H9 (cell line): ENCODE data around the gene PTGIR. TPM values are rescaled to one million over a fixed set of nuclear protein-coding genes. Genes with fewer than 3 reads are reported as not detected.

Experiments
- DNase-seq: peaks from one replicate; pipeline ENCODE4 v3.0.0-alpha.2; 2017
- H2AFZ ChIP-seq: one replicate; pipeline ENCODE4 v1.6.1; 2013; ENCODE audit warnings: mild to moderate bottlenecking, low read length, control low read depth, moderate library complexity
- H2AK5ac ChIP-seq: 2 replicates; pipeline ENCODE4 v1.6.1; 2013; ENCODE audit warnings: low read length, control low read depth, mixed read lengths; ENCODE audit not compliant: insufficient read length
- H2BK120ac ChIP-seq: one replicate; pipeline ENCODE4 v1.6.1; 2013; ENCODE audit warnings: low read depth, mild to moderate bottlenecking, low read length, control low read depth, inconsistent platforms; ENCODE audit not compliant: poor library complexity, severe bottlenecking
- H2BK12ac ChIP-seq: 2 replicates; pipeline ENCODE4 v1.6.1; 2013; ENCODE audit warnings: low read length, control low read depth, mixed read lengths, low read depth; ENCODE audit not compliant: insufficient read length
- H2BK15ac ChIP-seq: 2 replicates; pipeline ENCODE4 v1.6.1; 2013; ENCODE audit warnings: low read depth, low read length, control low read depth
- H2BK20ac ChIP-seq: one replicate; pipeline ENCODE4 v1.6.1; 2013; ENCODE audit warnings: low read depth, mild to moderate bottlenecking, low read length, control low read depth, inconsistent platforms; ENCODE audit not compliant: poor library complexity, severe bottlenecking
- H2BK5ac ChIP-seq: 2 replicates; pipeline ENCODE4 v1.6.1; 2013; ENCODE audit warnings: low read length, control low read depth, mixed read lengths; ENCODE audit not compliant: insufficient read length
- H3K14ac ChIP-seq: 2 replicates; pipeline ENCODE4 v1.6.1; 2013; ENCODE audit warnings: low read length, control low read depth; ENCODE audit not compliant: insufficient read depth
- H3K18ac ChIP-seq: 2 replicates; pipeline ENCODE4 v1.6.1; 2013; ENCODE audit warnings: low read depth, mild to moderate bottlenecking, mixed read lengths, low read length, control low read depth; ENCODE audit not compliant: insufficient read length
- H3K23ac ChIP-seq: 2 replicates; pipeline ENCODE4 v1.6.1; 2013; ENCODE audit warnings: low read length, control low read depth, mixed read lengths, low read depth; ENCODE audit not compliant: insufficient read length
- H3K23me2 ChIP-seq: 2 replicates; pipeline ENCODE4 v1.6.1; 2013; ENCODE audit warnings: low read depth, mild to moderate bottlenecking, mixed read lengths, low read length, control low read depth; ENCODE audit not compliant: insufficient read length, poor library complexity, severe bottlenecking
- H3K27ac ChIP-seq: 2 replicates; pipeline ENCODE4 v1.5.1; 2013; ENCODE audit warnings: low read length, control low read depth, mixed read lengths, low read depth; ENCODE audit not compliant: insufficient read length
- H3K27me3 ChIP-seq: 2 replicates; pipeline ENCODE4 v1.6.1; 2013; ENCODE audit warnings: low read length, control low read depth, inconsistent platforms; ENCODE audit not compliant: insufficient read depth
- H3K4ac ChIP-seq: 2 replicates; pipeline ENCODE4 v1.6.1; 2013; ENCODE audit warnings: low read depth, mild to moderate bottlenecking, control low read depth, inconsistent platforms, low read length, moderate library complexity
- H3K4me1 ChIP-seq: 2 replicates; pipeline ENCODE4 v1.6.1; 2013; ENCODE audit warnings: low read length, control low read depth, inconsistent platforms; ENCODE audit not compliant: insufficient read depth
- H3K4me2 ChIP-seq: 2 replicates; pipeline ENCODE4 v1.6.1; 2013; ENCODE audit warnings: low read length, control low read depth, mixed read lengths; ENCODE audit not compliant: insufficient read length, insufficient read depth
- H3K56ac ChIP-seq: 2 replicates; pipeline ENCODE4 v1.6.1; 2013; ENCODE audit warnings: low read depth, mild to moderate bottlenecking, mixed read lengths, low read length, control low read depth; ENCODE audit not compliant: insufficient read length
- H3K79me1 ChIP-seq: 2 replicates; pipeline ENCODE4 v1.6.1; 2013; ENCODE audit warnings: low read depth, mild to moderate bottlenecking, moderate library complexity, low read length, control low read depth, inconsistent platforms; ENCODE audit not compliant: insufficient read depth, poor library complexity, severe bottlenecking
- H3K79me2 ChIP-seq: 2 replicates; pipeline ENCODE4 v1.6.1; 2013; ENCODE audit warnings: low read length, control low read depth, inconsistent platforms; ENCODE audit not compliant: insufficient read depth
- H3K9ac ChIP-seq: 2 replicates; pipeline ENCODE4 v1.6.1; 2013; ENCODE audit warnings: low read length, control low read depth, mixed read lengths; ENCODE audit not compliant: insufficient read length; ENCODE audit errors: extremely low read depth
- H3K9me3 ChIP-seq: one replicate; pipeline ENCODE4 v1.6.1; 2013; ENCODE audit warnings: low read depth, low read length, inconsistent platforms; ENCODE audit not compliant: control insufficient read depth
- H3T11ph ChIP-seq: one replicate; pipeline ENCODE4 v1.6.1; 2013; ENCODE audit warnings: mild to moderate bottlenecking, low read length, control low read depth, inconsistent platforms
- H4K20me1 ChIP-seq: one replicate; pipeline ENCODE4 v1.6.1; 2013; ENCODE audit not compliant: control insufficient read depth, insufficient read length, insufficient read depth
- H4K5ac ChIP-seq: 2 replicates; pipeline ENCODE4 v1.6.1; 2013; ENCODE audit warnings: low read depth, mild to moderate bottlenecking, mixed read lengths, low read length, control low read depth; ENCODE audit not compliant: insufficient read length
- H4K8ac ChIP-seq: replicated peaks from 2 replicates; pipeline ENCODE4 v1.6.1; 2013; ENCODE audit warnings: low read length, control low read depth, mixed read lengths, low read depth; ENCODE audit not compliant: insufficient read length
- H4K91ac ChIP-seq: 2 replicates; pipeline ENCODE4 v1.6.1; 2013; ENCODE audit warnings: low read depth, mild to moderate bottlenecking, moderate library complexity, mixed read lengths, low read length, control low read depth; ENCODE audit not compliant: insufficient read length
- H3K27ac Mint-ChIP-seq, 3 experiments: 2 replicates in 2 of 3; 3 replicates in 1 of 3; pipeline ENCODE4 v1.8.0; 2020 to 2021; ENCODE audit warnings: mixed read lengths in 3 of 3, mild to moderate bottlenecking in 1 of 3, moderate library complexity in 1 of 3
- H3K27me3 Mint-ChIP-seq: 2 replicates; pipeline ENCODE4 v1.8.0; 2021; ENCODE audit warnings: low read depth, mild to moderate bottlenecking, moderate library complexity, mixed read lengths
- H3K36me3 Mint-ChIP-seq, 3 experiments: 2 replicates in 2 of 3; 3 replicates in 1 of 3; pipeline ENCODE4 v1.8.0; 2020 to 2021; ENCODE audit warnings: low read depth in 3 of 3, mixed read lengths in 3 of 3; ENCODE audit not compliant: insufficient read depth in 1 of 3
- H3K4me1 Mint-ChIP-seq, 2 experiments: 2 replicates each; pipeline ENCODE4 v1.8.0; 2020; ENCODE audit warnings: mixed read lengths in 2 of 2
- H3K4me3 Mint-ChIP-seq, 2 experiments: 2 replicates in 1 of 2; 3 replicates in 1 of 2; pipeline ENCODE4 v1.8.0; 2020 to 2021; ENCODE audit warnings: mild to moderate bottlenecking in 2 of 2, mixed read lengths in 2 of 2, moderate library complexity in 1 of 2
- H3K9me3 Mint-ChIP-seq, 2 experiments: 2 replicates in 1 of 2; 3 replicates in 1 of 2; pipeline ENCODE4 v1.8.0; 2020; ENCODE audit warnings: mild to moderate bottlenecking in 2 of 2, mixed read lengths in 2 of 2, moderate library complexity in 1 of 2
- WGBS: extraction: QIAGEN DNeasy Blood & Tissue Kit; methylation state at CpG from one replicate; pipeline ENCODE4 v1.1.7; 2013; ENCODE audit warnings: missing lambda C conversion rate, low lambda C conversion rate, mixed read lengths; ENCODE audit not compliant: insufficient read length; ENCODE audit errors: extremely low coverage; 5-methylcytosine and 5-hydroxymethylcytosine counted together
- total RNA-seq: library from RNA; stranded (reverse); gene quantifications from 2 replicates; pipeline ENCODE4 v1.2.1, GENCODE V29; 2021
- TF ChIP-seq, protein P1 (sequence below): fragments of 200-600 bp; sonication (generic); conservative IDR thresholded peaks from 3 replicates; pipeline ENCODE4 v1.8.0; 2021; ENCODE audit warnings: antibody characterized with exemption, mild to moderate bottlenecking

Gene PTGIR
- total RNA-seq, 1 experiment from 2014 or later, result not detected

DNA sequence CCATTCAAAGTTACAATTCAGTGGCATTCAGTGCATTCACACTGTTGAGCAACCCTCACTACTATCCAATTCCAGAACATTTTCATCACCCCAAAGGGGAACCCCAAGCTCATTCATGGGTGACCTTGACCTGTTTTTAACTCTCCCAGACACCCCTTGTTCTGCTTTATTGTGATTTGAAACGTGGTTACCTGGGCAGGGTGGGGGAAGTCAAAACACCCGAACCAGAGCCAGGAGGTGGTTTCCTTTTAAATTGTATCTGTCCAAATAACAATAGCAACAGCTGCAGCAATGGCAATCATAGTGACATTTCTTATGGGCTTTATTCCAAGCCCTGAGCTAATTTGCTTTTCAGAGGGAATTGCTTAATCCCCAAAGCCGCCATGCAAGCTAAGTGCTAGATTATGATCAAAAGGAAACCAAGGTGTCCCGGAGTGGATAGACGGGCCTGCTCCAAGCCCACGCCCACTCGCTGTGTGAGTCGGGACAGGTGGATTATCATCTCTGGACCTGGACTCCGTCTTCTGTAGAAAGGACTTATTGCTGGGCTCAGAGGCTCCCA, 6.1 kb downstream of the PTGIR start:
- H2AK5ac ChIP-seq, result no peak overlapping the region
- no peak overlapping the region for H3K4me2 ChIP-seq
- no CpG with 5 or more reads among the region's 9 CpGs for WGBS
- no peak overlapping the region for H2BK120ac ChIP-seq
- TF ChIP-seq, protein P1, sequence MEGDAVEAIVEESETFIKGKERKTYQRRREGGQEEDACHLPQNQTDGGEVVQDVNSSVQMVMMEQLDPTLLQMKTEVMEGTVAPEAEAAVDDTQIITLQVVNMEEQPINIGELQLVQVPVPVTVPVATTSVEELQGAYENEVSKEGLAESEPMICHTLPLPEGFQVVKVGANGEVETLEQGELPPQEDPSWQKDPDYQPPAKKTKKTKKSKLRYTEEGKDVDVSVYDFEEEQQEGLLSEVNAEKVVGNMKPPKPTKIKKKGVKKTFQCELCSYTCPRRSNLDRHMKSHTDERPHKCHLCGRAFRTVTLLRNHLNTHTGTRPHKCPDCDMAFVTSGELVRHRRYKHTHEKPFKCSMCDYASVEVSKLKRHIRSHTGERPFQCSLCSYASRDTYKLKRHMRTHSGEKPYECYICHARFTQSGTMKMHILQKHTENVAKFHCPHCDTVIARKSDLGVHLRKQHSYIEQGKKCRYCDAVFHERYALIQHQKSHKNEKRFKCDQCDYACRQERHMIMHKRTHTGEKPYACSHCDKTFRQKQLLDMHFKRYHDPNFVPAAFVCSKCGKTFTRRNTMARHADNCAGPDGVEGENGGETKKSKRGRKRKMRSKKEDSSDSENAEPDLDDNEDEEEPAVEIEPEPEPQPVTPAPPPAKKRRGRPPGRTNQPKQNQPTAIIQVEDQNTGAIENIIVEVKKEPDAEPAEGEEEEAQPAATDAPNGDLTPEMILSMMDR, result no peak
- H4K8ac ChIP-seq, result no peak overlapping the region
- no peak overlapping the region for H2BK5ac ChIP-seq
- no peak overlapping the region for H3K14ac ChIP-seq
- H2BK12ac ChIP-seq, result no peak overlapping the region
- H3K79me2 ChIP-seq, result no peaks in the 10 kb centered on the region
- no peaks in the 10 kb centered on the region for H3K27me3 ChIP-seq
- peaks cover 11 to 26% of the 10 kb centered on the region in 2 experiments; a peak in 3 of 4 replicates for H3K4me1 Mint-ChIP-seq
- H2AFZ ChIP-seq, result no peak overlapping the region
- H2BK15ac ChIP-seq, result no peak overlapping the region
- no peak overlapping the region for H3K4ac ChIP-seq
- H3K79me1 ChIP-seq, result no peaks in the 10 kb centered on the region
- H3K27ac ChIP-seq, result no peak overlapping the region
- no peaks in the 10 kb centered on the region for H3K9me3 ChIP-seq
- no peak overlapping the region for H3T11ph ChIP-seq
- H3K23me2 ChIP-seq, result no peaks in the 10 kb centered on the region
- H4K91ac ChIP-seq, result no peak overlapping the region
- H3K4me3 Mint-ChIP-seq, result no peak overlapping the region
- H4K20me1 ChIP-seq, result no peaks in the 10 kb centered on the region
- no peaks in the 10 kb centered on the region; the same call in 1 of the 2 replicates for H3K4me1 ChIP-seq
- no peak overlapping the region for H3K23ac ChIP-seq
- H3K9me3 Mint-ChIP-seq, result no peaks in the 10 kb centered on the region
- no peak overlapping the region for H3K56ac ChIP-seq
- no peak for DNase-seq
- H4K5ac ChIP-seq, result no peak overlapping the region
- H3K27ac Mint-ChIP-seq, result no peak overlapping the region
- no peak overlapping the region for H2BK20ac ChIP-seq
- no peaks in the 10 kb centered on the region for H3K36me3 Mint-ChIP-seq
- no peak overlapping the region for H3K9ac ChIP-seq
- peaks cover 11% of the 10 kb centered on the region for H3K27me3 Mint-ChIP-seq
- H3K18ac ChIP-seq, result no peak overlapping the region
